ENCODE data around the gene DPYSL5. TPM values are rescaled to one million over a fixed set of nuclear protein-coding genes. Genes with fewer than 3 reads are reported as not detected.
A peak's percentile ranks its signal among the peaks of the same experiment; 100 is the strongest.

Gene DPYSL5
- total RNA-seq, 6 donors from 2014 or later, result not detected

GRCh38 chr2:26883956-26884355, 36.0 kb downstream of the DPYSL5 start:
- 71 to 83% methylated on average over 4 to 8 of the region's 8 CpGs for WGBS, 2 donors
- Histone ChIP-seq H3K27me3 (no peaks in the 10 kb centered on the region), H3K9me3 (no peaks in the 10 kb centered on the region), H3K27ac (no peak overlapping the region), H3K4me3 (no peak overlapping the region), H3K4me1 (no peaks in the 10 kb centered on the region), H3K36me3 (no peaks in the 10 kb centered on the region)
- ATAC-seq (ENCODE audit: low FRiP score in 2 of 2) (no peak), DNase-seq (peak in 1 of 2 donors; percentile 38)
- TF ChIP-seq POLR2AphosphoS5 (IDR thresholded peaks at IDR 0.05), result no peak
- TF ChIP-seq EP300 (IDR thresholded peaks at IDR 0.05), result no peak
- no peak for TF ChIP-seq POLR2A (IDR thresholded peaks at IDR 0.05)
- TF ChIP-seq, protein P1, sequence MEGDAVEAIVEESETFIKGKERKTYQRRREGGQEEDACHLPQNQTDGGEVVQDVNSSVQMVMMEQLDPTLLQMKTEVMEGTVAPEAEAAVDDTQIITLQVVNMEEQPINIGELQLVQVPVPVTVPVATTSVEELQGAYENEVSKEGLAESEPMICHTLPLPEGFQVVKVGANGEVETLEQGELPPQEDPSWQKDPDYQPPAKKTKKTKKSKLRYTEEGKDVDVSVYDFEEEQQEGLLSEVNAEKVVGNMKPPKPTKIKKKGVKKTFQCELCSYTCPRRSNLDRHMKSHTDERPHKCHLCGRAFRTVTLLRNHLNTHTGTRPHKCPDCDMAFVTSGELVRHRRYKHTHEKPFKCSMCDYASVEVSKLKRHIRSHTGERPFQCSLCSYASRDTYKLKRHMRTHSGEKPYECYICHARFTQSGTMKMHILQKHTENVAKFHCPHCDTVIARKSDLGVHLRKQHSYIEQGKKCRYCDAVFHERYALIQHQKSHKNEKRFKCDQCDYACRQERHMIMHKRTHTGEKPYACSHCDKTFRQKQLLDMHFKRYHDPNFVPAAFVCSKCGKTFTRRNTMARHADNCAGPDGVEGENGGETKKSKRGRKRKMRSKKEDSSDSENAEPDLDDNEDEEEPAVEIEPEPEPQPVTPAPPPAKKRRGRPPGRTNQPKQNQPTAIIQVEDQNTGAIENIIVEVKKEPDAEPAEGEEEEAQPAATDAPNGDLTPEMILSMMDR (IDR thresholded peaks at IDR 0.05), result no peak

DNA sequence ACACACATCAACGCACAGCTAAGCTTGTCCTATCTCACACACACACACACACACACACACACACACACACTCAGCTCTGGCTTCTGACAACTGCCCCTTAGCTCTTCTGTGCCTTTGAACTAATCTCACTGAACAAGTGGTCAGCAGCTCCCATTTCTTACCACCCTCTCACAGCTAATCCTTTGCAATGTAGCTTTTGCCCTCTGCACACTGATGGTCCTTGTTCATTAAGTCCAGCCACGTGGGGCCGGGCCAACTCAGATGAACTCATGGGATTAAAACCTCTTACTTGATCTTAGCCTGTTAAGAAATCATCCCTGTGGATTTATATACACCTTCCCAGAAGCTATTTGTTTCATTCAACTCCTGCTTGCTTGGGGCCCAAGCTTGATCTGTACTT, 36.6 kb downstream of the DPYSL5 start:
- WGBS, 2 donors, result 73 to 88% methylated on average over 3 of the region's 3 CpGs
- ATAC-seq (ENCODE audit: low FRiP score in 2 of 2) (no peak), DNase-seq (no peak)
- H3K36me3 ChIP-seq, result no peaks in the 10 kb centered on the region
- TF ChIP-seq POLR2A (IDR thresholded peaks at IDR 0.05) (no peak), POLR2AphosphoS5 (IDR thresholded peaks at IDR 0.05) (no peak), EP300 (IDR thresholded peaks at IDR 0.05) (no peak)
- TF ChIP-seq, protein P1 (IDR thresholded peaks at IDR 0.05), result no peak
- H3K27ac ChIP-seq, result no peak overlapping the region
- no peaks in the 10 kb centered on the region for H3K27me3 ChIP-seq
- no peaks in the 10 kb centered on the region for H3K9me3 ChIP-seq
- H3K4me1 ChIP-seq, result no peaks in the 10 kb centered on the region
- no peak overlapping the region for H3K4me3 ChIP-seq

DNA sequence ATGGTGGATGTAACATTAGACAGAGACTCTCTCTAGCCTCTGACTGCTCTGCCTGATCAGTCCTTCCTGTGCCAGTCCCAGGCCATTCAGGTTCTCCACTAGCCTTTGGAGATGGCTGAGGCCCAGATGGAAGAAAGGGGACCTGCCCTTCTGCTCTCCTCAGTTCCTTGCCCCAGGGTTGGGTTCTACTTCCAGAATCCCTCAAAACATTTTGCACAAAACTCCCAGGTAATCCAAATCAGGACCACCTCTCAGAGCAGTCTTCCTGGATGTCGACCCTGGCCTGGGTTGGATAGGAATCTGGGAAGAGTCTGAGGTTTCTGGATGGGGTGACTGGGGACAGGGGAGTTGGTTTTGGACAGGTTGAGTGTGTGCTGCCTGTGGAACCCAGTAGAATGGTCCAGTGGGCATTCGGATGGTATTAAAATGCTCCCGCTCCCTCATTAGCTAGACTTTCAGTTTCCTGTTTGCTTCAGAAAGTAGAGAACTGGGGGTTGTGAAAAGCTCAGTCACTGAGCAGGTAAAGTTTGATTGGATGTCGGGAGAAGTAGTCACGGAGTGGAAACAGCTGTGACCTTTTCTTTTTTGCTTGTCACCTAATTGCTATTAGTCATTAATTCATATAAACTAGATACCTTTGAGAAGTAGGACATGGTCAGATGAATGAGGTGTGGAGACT, 37.9 kb downstream of the DPYSL5 start:
- no peaks in the 10 kb centered on the region for H3K36me3 ChIP-seq
- DNase-seq (no peak), ATAC-seq (ENCODE audit: low FRiP score in 2 of 2) (no peak)
- TF ChIP-seq, protein P1 (IDR thresholded peaks at IDR 0.05), result no peak
- no peak for TF ChIP-seq POLR2A (IDR thresholded peaks at IDR 0.05)
- no peak for TF ChIP-seq EP300 (IDR thresholded peaks at IDR 0.05)
- no peak for TF ChIP-seq POLR2AphosphoS5 (IDR thresholded peaks at IDR 0.05)
- no peaks in the 10 kb centered on the region for H3K27me3 ChIP-seq
- whole genome bisulfite sequencing, 2 donors, result 56 to 75% methylated on average over 5 of the region's 5 CpGs
- H3K27ac ChIP-seq, result no peak overlapping the region
- H3K9me3 ChIP-seq, result no peaks in the 10 kb centered on the region
- H3K4me3 ChIP-seq, result no peak overlapping the region
- no peaks in the 10 kb centered on the region for H3K4me1 ChIP-seq

GRCh38 chr2:26886736-26887135, 38.8 kb downstream of the DPYSL5 start:
- DNase-seq (no peak), ATAC-seq (ENCODE audit: low FRiP score in 2 of 2) (no peak)
- TF ChIP-seq, protein P1 (IDR thresholded peaks at IDR 0.05), result no peak
- no peak for TF ChIP-seq EP300 (IDR thresholded peaks at IDR 0.05)
- TF ChIP-seq POLR2A (IDR thresholded peaks at IDR 0.05), result no peak
- no peak for TF ChIP-seq POLR2AphosphoS5 (IDR thresholded peaks at IDR 0.05)
- Histone ChIP-seq H3K36me3 (no peaks in the 10 kb centered on the region), H3K27ac (no peak overlapping the region), H3K4me3 (no peak overlapping the region), H3K9me3 (no peaks in the 10 kb centered on the region), H3K4me1 (no peaks in the 10 kb centered on the region), H3K27me3 (no peaks in the 10 kb centered on the region)
- WGBS, 2 donors, result 49 to 70% methylated on average over 2 of the region's 2 CpGs

DNA sequence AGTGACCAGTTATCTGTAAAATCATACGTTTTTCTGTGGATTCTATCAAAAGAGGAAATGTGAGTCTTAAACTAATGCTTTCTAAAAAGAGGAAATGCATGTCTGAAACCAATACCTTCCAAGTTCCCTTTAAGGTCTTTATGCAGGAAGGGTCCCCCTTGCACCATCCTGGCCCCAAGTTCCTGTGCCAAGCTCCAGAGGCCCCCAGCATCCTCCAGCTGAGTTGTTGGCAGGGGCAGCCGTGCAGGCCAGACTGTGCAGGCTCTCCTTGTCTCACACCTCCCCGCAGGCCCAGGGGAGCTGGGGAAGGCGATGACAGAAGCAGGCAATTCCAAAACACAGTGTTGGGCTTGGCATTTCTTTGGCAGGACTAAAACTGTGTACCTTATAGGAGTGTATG, 39.2 kb downstream of the DPYSL5 start:
- H3K27me3 ChIP-seq, result no peaks in the 10 kb centered on the region
- peak; percentile 26 to 53 for ATAC-seq (ENCODE audit: low FRiP score in 2 of 2)
- TF ChIP-seq POLR2AphosphoS5 (IDR thresholded peaks at IDR 0.05), result no peak
- no peaks in the 10 kb centered on the region for H3K36me3 ChIP-seq
- H3K4me3 ChIP-seq, result no peak overlapping the region
- WGBS, 2 donors, result 17 to 32% methylated on average over 1 to 4 of the region's 4 CpGs
- H3K27ac ChIP-seq, result no peak overlapping the region
- DNase-seq, result no peak
- no peaks in the 10 kb centered on the region for H3K9me3 ChIP-seq
- H3K4me1 ChIP-seq, result no peaks in the 10 kb centered on the region
